K562 (cell line): ENCODE results near the gene CSF1R. TPM values are rescaled to one million over a fixed set of nuclear protein-coding genes. Genes with fewer than 3 reads are reported as not detected.

Experiments used
- ATAC-seq: fragments of 200-7000 bp; cut with Tn5 transposase; 3 replicates; pipeline ENCODE4 v1.9.1; 2020; ENCODE audit warnings: moderate library complexity
- BruUV-seq: library from RNA; stranded (reverse); fragments of 400-500 nt; replicated peaks from 2 replicates; lab custom pipeline; 2021; lab: Mats Ljungman, UMichigan
- CTCF ChIA-PET: fragments of 300-600 bp; formaldehyde crosslinking; extraction: SDS; loops from one replicate; lab custom pipeline; 2021; ENCODE audit warnings: low intra/inter-chr PET ratio; lab: Yijun Ruan, JAX
- POLR2A ChIA-PET: fragments of 300-600, 350-650 bp; sonication (Branson Sonifier 250); formaldehyde crosslinking; extraction: SDS; loops from one replicate; lab custom pipeline; 2021; ENCODE audit warnings: antibody characterized with exemption, inconsistent platforms; lab: Yijun Ruan, JAX
- DNase-seq, 4 experiments: peaks; one replicate each; pipeline versions ENCODE4 v3.0.0 to v3.0.0-alpha.2; 2011 to 2018; ENCODE audit warnings: low spot score in 3 of 4, mixed read lengths in 3 of 4; ENCODE audit errors: extremely low read depth in 1 of 4
- FAIRE-seq: peaks from 2 replicates; lab custom pipeline; 2011; peaks lifted over from hg19 to GRCh38; lab: Jason Lieb, UNC
- H2AFZ ChIP-seq: 2 replicates; pipeline ENCODE4 v1.6.0; 2011; ENCODE audit warnings: low read depth, low read length, control low read depth, inconsistent platforms
- H3K27ac ChIP-seq: fragments of 200-600 bp; 3 replicates; pipeline ENCODE4 v1.8.0; 2011; ENCODE audit warnings: low read depth, mild to moderate bottlenecking, control low read depth, inconsistent platforms, low read length, moderate library complexity, mixed read lengths; ENCODE audit errors: extremely low read depth
- H3K27me3 ChIP-seq, 2 experiments: fragments of 300-600 bp in 1 of 2; 2 replicates in 1 of 2; 3 replicates in 1 of 2; pipeline versions ENCODE4 v1.6.0 to v1.8.0; 2011; ENCODE audit warnings: inconsistent platforms in 2 of 2, low read length in 2 of 2, mild to moderate bottlenecking in 1 of 2, mixed read lengths in 1 of 2, moderate library complexity in 1 of 2; ENCODE audit not compliant: control insufficient read depth in 2 of 2, insufficient read depth in 2 of 2
- H3K36me3 ChIP-seq: fragments of 300-600 bp; 3 replicates; pipeline ENCODE4 v1.8.0; 2011; ENCODE audit warnings: mild to moderate bottlenecking, low read length, inconsistent platforms; ENCODE audit not compliant: control insufficient read depth, insufficient read depth
- H3K4me1 ChIP-seq, 2 experiments: fragments of 200-600 bp in 1 of 2; replicated peaks in 1 of 2; 2 replicates in 1 of 2; 3 replicates in 1 of 2; pipeline versions ENCODE4 v1.5.1 to v1.8.0; 2011; ENCODE audit warnings: inconsistent platforms in 2 of 2, low read length in 2 of 2, mild to moderate bottlenecking in 1 of 2, mixed read lengths in 1 of 2, moderate library complexity in 1 of 2; ENCODE audit not compliant: control insufficient read depth in 2 of 2, insufficient read depth in 2 of 2
- H3K4me2 ChIP-seq: 2 replicates; pipeline ENCODE4 v1.6.1; 2011; ENCODE audit warnings: low read length, control low read depth, inconsistent platforms, mixed read lengths; ENCODE audit not compliant: insufficient read depth
- H3K4me3 ChIP-seq: fragments of 200-600 bp; sonication (generic), shearing (Covaris generic); 2 replicates; pipeline ENCODE4 v1.5.1; 2016; ENCODE audit warnings: control low read depth, inconsistent platforms
- H3K79me2 ChIP-seq: fragments of 200-600 bp; 3 replicates; pipeline ENCODE4 v1.8.0; 2011; ENCODE audit warnings: low read length, inconsistent platforms; ENCODE audit not compliant: control insufficient read depth, insufficient read depth
- H3K9ac ChIP-seq, 2 experiments: 2 replicates each; pipeline versions ENCODE4 v1.6.0 to v1.6.1; 2011; ENCODE audit warnings: low read depth in 2 of 2, low read length in 2 of 2, control low read depth in 1 of 2, inconsistent platforms in 1 of 2, mild to moderate bottlenecking in 1 of 2, mixed read lengths in 1 of 2; ENCODE audit not compliant: insufficient read depth in 1 of 2
- H3K9me1 ChIP-seq: one replicate; pipeline ENCODE4 v1.6.0; 2011; ENCODE audit warnings: inconsistent platforms, mild to moderate bottlenecking, low read length, moderate library complexity; ENCODE audit not compliant: control insufficient read depth, insufficient read depth
- H3K9me3 ChIP-seq: replicated peaks from 2 replicates; pipeline ENCODE4 v1.5.1; 2011; ENCODE audit warnings: low read depth, low read length, inconsistent platforms; ENCODE audit not compliant: control insufficient read depth, insufficient read depth
- H4K20me1 ChIP-seq: replicated peaks from 2 replicates; pipeline ENCODE4 v1.6.1; 2011; ENCODE audit warnings: low read length, inconsistent platforms, mixed read lengths; ENCODE audit not compliant: control insufficient read depth, insufficient read depth
- CBFB ChIP-seq: sonication (generic); formaldehyde crosslinking; IDR thresholded peaks from 2 replicates; pipeline ENCODE4 v1.4.0; 2020; ENCODE audit warnings: mild to moderate bottlenecking, missing genetic modification reagents
- FOSL1 ChIP-seq: fragments of 200-800 bp; sonication (Bioruptor generic); conservative IDR thresholded peaks from 2 replicates; pipeline ENCODE4 v1.6.1; 2016; ENCODE audit warnings: missing genetic modification characterization, missing compliant biosample characterization
- ZNF699 ChIP-seq: fragments of 250-450 bp; sonication (Bioruptor Pico); IDR thresholded peaks from 2 replicates; pipeline ENCODE4 v1.8.0; 2021; ENCODE audit warnings: mild to moderate bottlenecking, moderate library complexity; ENCODE audit not compliant: insufficient replicate concordance
- WGBS: fragments of 100-300 bp; shearing (Covaris generic); methylation state at CpG from one replicate; pipeline ENCODE4 v1.1.6; 2016; ENCODE audit warnings: low coverage, mixed read lengths; ENCODE audit not compliant: insufficient coverage; ENCODE audit errors: missing lambda C conversion rate; 5-methylcytosine and 5-hydroxymethylcytosine counted together
- in situ Hi-C: fragments of 300-500 bp; cut with MboI; formaldehyde crosslinking; loops from 4 replicates; pipeline ENCODE4 v1.15.0; 2018; ENCODE audit warnings: inconsistent platforms, mixed read lengths
- intact Hi-C: fragments of 100-400 bp; cut with micrococcal nuclease; formaldehyde crosslinking; loops from 2 replicates; pipeline ENCODE4 v1.14.2; 2022
- polyA plus RNA-seq, 8 experiments: library from polyadenylated mRNA; depleted of rRNA in 4 of 8; stranded (reverse) in 5 of 8; unstranded in 3 of 8; fragments of >200 nt; fragmentation: Nextera tagmentation in 2 of 8; fragmentation: Illumina TruSeq in 1 of 8; extraction: Ambion mirVana in 2 of 8; extraction: Trizol in 1 of 8; gene quantifications; 2 replicates each; pipeline versions ENCODE4 v1.2.1 to v1.2.3, GENCODE V29; 2011 to 2014; ENCODE audit warnings: inconsistent platforms in 1 of 8, missing spikeins in 1 of 8
- total RNA-seq, 7 experiments: library from RNA; depleted of rRNA in 6 of 7; stranded (reverse); fragments of >200 nt in 6 of 7; fragmentation: Illumina TruSeq in 2 of 7; extraction: Trizol in 2 of 7; gene quantifications; 2 replicates each; pipeline versions ENCODE4 v1.2.1 to v1.2.3, GENCODE V29; 2011 to 2021; ENCODE audit warnings: low replicate concordance in 1 of 7

The CSF1R gene
- total and polyA plus RNA-seq, 9 of the 15 experiments (the other 6 are each of a cell fraction or from before 2014, with no cell fraction given), result 0.03 to 0.64 (median 0.20) TPM; not detected in 6

GRCh38 chr5:150038547-150038946, 47.8 kb downstream of the CSF1R start:
- ChIA-PET POLR2A (interaction anchor here (0.9 to 1.1 kb wide), 3 partner anchors 8 to 201 kb away, joined by 3 to 8 read pairs (median 4); no protein-coding TSS in a partner anchor), CTCF (no interaction called here)
- FAIRE-seq (no peak), ATAC-seq (no peak), DNase-seq (no peak)
- H3K27ac ChIP-seq, result no peak overlapping the region
- in situ Hi-C loops, result no loop called here
- no peak overlapping the region for H3K9ac ChIP-seq
- no peak overlapping the region for H3K4me2 ChIP-seq
- H3K79me2 ChIP-seq, result no peaks in the 10 kb centered on the region
- no peaks in the 10 kb centered on the region for H3K9me3 ChIP-seq
- no peaks in the 10 kb centered on the region for H3K27me3 ChIP-seq
- peaks cover 0 to 5% of the 10 kb centered on the region in 2 experiments; a peak in 4 of 5 replicates for H3K4me1 ChIP-seq
- no TSS peak for BruUV-seq
- WGBS, result 70% methylated on average over 2 of the region's 2 CpGs
- H2AFZ ChIP-seq, result no peak overlapping the region
- H3K36me3 ChIP-seq, result peaks cover 97% of the 10 kb centered on the region
- no peaks in the 10 kb centered on the region for H4K20me1 ChIP-seq
- H3K4me3 ChIP-seq, result no peak overlapping the region
- H3K9me1 ChIP-seq, result peaks cover 3% of the 10 kb centered on the region
- TF ChIP-seq ZNF699 (CRISPR knock-in tag), result no peak
- intact Hi-C loops, result no loop called here

DNA sequence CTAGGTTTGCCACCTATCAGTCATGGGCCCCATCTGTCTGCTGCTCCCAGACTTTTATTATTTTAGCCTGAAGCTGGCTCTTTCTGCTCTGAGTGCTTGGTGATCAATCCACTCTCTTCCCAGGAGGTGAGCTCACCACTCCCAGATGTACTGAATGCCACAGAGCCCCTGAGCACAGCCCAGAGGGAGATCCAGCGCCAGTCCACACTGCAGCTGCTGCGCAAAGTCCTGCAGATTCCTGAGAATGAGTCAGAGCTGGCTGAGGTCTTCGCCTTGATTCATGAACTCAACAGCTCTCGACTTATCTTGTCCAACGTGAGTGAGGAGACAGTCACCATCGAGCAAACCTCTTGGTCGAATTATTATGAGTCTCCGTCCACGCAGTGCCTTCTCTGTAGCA, 49.8 kb downstream of the CSF1R start:
- Histone ChIP-seq H3K9me1 (no peaks in the 10 kb centered on the region), H3K36me3 (peaks cover 98% of the 10 kb centered on the region), H3K27me3 (no peaks in the 10 kb centered on the region), H3K4me2 (no peak overlapping the region), H4K20me1 (no peaks in the 10 kb centered on the region), H3K4me3 (no peak overlapping the region), H3K9me3 (no peaks in the 10 kb centered on the region), H3K4me1 (no peaks in the 10 kb centered on the region)
- ATAC-seq, result no peak
- ChIA-PET CTCF (no interaction called here), POLR2A (interaction anchor here (0.9 kb wide), 1 partner anchor 20 kb away, joined by 4 read pairs; no protein-coding TSS in a partner anchor)
- no peak for DNase-seq
- intact Hi-C loops, result no loop called here
- no peak for TF ChIP-seq CBFB (CRISPR knock-in tag)
- peak; percentile 67 for TF ChIP-seq FOSL1
- TF ChIP-seq, all 486 proteins: peak for 1
- WGBS, result 84% methylated on average over 9 of the region's 9 CpGs
- no peak overlapping the region for H2AFZ ChIP-seq
- no TSS peak for BruUV-seq
- in situ Hi-C loops, result no loop called here
- H3K27ac ChIP-seq, result no peak overlapping the region
- FAIRE-seq, result peak; percentile 40
- no peak overlapping the region for H3K9ac ChIP-seq
- no peaks in the 10 kb centered on the region for H3K79me2 ChIP-seq
